Activated CD8-positive, alpha-beta memory T cell treated with anti-CD3 and anti-CD28 coated beads, Interleukin-2, amount 50 U/mL, for 1 hour (primary cell): ENCODE results near the gene AHDC1.
"Not testable (repeated sequence)": the region's sequence is repeated elsewhere in the genome, so short reads cannot be mapped to it uniquely, and the experiment has no call there.

ENCODE experiments used
- DNase-seq: peaks from one replicate; pipeline ENCODE4 v3.0.0-alpha.2; 2020; ENCODE audit errors: extremely low read depth

AHDC1 gene

DNA sequence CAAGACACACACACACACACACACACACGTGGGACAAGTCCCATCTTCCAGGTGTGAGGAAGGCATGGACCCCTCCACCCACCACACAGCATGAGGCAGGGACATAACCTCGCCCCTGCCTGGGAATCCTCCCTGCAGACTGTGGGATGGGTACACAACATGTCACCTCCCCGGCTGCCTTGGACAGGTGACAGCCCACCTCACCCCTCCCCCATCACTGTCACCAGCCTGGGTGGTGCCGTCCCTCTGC is 40.7 kb downstream of the AHDC1 start:
- DNase-seq, result no peak

GRCh38 chr1:27562534-27563340 is 41.2 kb downstream of the AHDC1 start:
- no peak for DNase-seq

DNA sequence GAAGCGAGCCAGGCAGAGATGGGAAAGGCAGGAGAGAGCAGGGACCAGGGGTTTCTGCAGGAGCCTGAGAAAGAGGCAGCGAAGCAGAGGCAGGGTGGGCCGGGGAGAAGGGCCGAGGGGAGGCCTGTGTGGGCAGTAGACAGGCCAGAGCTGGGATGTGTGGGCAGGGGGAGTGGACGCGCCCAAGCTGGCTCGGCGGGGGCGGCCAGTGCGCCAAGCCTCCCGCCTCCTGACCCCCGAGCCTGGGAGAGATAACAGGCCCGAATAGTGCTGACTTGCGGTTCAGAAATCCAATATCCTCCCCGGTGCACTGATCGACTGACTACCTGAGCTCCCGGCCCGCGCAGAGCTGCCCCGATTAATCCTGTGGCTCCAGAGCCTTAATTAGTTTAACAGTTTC is 41.9 kb downstream of the AHDC1 start:
- DNase-seq, result no peak

GRCh38 chr1:27561124-27561899 is 42.6 kb downstream of the AHDC1 start:
- no peak for DNase-seq

DNA sequence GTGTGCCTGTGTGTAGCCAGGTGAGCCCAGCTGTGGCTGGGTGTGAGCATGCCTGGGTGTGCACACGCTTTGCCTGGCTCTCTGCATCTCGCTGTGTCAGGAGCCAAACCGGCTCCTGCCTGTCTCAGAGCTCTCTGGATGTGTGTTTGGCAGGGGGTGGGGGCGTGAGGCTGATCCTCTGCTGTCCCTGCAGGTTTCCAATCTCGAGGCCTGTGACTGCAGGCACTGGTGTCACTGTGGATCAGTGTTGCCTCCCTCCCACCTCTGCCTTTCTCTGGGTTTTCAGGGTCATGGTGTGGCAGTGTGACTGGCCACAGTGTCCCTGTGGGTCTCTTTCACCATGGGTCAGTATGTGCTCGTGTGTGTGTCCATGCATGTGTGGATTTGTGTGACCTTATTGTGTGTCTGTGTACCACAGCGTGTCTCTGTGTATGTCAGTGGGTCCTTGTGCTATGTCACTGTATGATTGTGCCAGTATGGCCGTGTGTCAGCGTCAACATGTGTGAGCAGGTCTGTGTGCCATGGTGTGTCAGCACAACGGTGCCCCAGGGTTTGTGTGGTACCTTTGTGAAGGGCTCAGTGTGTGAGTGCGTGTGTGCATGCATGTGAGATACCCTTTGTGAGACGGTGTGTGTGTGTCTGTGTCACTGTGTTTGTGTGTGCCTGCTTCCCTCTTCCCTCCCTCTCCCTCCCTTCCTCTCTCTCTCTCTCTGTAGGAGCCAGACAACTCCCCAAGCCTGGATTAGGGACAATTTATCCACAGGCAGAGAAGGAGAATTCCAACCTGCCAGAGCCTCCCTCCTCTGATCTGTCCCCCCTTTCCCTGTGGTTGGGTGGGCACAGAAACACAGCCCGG is 43.4 kb downstream of the AHDC1 start:
- no peak for DNase-seq

DNA sequence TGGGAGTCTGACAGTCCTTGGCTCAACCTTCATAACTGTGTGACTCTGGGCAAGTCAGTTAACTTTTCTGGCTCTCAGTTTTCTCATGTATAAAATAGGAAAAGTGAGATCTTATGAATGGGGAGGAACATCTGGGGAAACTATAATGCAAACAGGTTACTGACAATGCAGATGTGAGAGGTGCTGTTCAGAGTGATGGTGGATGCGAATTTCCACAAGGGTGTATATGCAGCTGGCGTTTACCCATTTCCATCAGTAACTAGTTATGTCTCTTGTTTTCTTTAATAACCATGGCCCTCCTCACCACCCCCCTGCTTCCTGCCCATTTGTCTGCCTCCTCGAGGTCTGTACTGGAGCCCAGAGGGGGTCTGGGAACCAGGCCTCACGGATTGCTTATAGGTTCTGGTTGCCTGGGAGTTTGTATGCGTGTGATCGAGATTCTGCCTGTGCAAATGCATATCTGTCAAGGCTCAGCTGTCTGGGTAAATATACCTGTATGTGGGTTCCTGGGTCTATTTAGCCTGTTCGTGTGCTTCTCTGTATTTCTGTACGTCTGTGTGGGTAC is 44.4 kb downstream of the AHDC1 start:
- DNase-seq, result no peak

DNA sequence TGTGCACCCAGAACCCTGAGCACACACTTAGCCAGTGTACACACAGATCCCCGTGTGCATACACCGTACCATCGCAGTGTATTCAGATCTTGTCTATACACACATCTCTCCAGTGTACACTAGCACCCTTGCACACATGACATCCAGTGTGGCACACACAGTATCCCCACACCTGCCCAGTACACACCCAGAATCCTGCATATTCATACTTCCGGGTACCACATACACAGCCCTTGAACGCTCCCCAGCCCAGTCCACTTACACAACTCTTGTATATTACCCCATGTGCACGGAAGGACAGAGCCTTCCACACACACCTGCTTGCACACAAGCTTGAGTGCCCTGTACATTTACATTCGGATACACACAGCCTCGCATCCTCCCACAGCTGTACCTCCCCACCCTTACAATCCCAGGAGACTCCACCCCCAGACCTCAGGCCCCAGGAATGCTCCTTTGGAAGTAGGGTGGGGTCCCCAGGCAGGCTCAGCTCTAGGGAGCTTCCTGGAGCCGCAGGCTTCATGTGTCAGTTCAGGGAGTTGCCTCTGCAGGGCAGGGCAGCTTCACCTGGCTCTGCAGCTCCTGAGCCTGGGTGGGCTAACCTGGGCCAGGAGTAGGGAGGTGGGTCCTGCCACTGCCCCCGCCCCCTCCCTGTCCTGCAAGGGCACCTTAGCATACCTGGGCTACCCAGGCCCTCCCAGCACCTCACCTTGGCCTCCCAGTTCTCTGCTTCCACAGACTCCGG is 46.2 kb downstream of the AHDC1 start:
- DNase-seq, result no peak

GRCh38 chr1:27556781-27557595 is 47.0 kb downstream of the AHDC1 start:
- DNase-seq, result peak; percentile 20

DNA sequence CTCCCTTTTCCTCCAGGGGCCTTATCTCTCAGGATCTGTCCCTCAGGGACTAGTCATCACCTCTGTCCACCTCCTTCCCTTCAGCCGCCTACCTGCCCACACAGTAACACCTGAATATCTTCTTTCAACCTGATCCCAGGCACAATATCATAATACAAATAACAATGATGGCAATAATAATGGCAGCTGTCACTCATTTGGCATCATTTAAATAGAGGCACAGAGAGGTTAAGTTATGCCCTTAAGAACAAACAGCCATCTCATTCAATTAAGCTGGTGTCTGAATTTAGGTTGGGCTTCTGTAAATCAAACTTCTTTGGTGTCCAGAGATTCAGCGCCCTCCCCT is 47.5 kb downstream of the AHDC1 start:
- no peak for DNase-seq

DNA sequence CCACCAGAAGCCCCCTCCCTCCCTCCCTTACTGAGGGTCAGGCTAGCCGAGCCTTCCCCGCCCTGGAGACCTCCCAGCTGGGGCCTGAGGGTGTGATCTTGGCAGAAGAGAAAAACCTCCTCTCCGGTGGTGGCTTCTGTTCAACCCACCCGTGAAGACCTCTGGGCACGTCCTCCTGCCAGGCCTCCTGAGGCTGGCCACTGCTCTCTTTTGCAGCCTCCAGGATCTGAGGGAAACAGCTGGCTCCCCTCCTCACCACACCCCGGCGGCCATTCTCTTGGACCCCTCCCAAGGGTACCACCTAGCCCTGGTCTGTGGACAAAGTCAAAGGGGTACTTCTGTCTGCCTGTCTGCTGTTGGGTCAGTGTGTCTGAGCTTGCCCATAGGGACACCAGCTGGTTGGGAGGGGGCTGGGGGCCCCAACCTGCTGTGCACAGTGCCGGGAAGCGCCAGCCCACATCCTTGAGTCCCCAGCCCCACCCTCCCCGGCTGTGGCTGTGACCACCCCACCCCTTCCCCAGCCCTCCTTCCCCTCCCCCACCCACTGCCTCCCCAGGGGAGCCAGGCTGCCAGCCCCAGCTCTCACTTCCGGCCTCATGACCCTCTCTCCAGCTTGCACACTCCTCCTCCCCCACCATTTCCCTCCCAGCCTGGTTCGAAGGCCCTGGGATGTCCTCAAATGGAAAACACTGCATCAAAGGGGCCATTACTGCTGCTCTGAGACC is 48.1 kb downstream of the AHDC1 start:
- no peak for DNase-seq

- no peak for DNase-seq
Observed at GRCh38 chr1:27554759-27555699, 48.9 kb downstream of the AHDC1 start.

GRCh38 chr1:27554293-27554692 is 49.7 kb downstream of the AHDC1 start:
- DNase-seq, result no peak

DNA sequence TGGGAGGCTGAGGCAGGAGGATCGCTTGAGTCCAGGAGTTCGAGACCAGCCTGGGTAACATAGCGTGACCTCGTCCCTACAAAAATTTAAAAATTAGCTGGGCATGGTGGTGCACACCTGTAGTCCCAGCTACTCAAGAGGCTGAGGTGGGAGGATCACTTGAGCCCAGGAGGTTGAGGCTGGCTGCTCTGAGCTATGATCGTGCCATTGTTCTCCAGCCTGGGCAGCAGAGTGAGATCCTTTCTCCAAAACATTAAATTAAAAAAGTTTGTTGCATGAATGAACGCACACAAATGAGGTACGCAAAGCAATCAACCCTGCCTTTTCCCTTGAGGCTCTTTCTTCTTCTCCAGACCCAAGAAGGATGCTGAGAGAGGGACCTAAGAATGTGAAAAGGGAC is 50.1 kb downstream of the AHDC1 start:
- not testable (repeated sequence) for DNase-seq

GRCh38 chr1:27552911-27553420 is 51.0 kb downstream of the AHDC1 start:
- no peak for DNase-seq

DNA sequence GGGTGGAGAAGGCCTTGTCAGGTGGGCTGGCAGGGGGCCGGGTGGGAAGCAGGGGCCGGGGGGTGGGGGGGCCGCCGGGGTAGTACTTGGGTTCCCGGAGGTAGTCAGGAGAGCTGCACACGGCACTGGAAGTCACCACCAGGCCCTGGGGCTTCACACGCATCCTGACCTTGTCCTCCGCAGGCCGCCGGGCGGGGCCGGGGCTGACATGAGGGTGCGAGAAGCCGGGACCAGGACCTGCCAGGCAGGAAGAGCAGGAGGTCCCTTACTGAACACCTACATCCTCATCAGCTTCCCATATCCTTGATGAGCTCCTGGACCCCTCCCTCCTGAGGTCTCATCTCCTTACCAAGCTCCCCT is 52.0 kb downstream of the AHDC1 start:
- no peak for DNase-seq

GRCh38 chr1:27551170-27551952 is 52.6 kb downstream of the AHDC1 start:
- no peak for DNase-seq

DNA sequence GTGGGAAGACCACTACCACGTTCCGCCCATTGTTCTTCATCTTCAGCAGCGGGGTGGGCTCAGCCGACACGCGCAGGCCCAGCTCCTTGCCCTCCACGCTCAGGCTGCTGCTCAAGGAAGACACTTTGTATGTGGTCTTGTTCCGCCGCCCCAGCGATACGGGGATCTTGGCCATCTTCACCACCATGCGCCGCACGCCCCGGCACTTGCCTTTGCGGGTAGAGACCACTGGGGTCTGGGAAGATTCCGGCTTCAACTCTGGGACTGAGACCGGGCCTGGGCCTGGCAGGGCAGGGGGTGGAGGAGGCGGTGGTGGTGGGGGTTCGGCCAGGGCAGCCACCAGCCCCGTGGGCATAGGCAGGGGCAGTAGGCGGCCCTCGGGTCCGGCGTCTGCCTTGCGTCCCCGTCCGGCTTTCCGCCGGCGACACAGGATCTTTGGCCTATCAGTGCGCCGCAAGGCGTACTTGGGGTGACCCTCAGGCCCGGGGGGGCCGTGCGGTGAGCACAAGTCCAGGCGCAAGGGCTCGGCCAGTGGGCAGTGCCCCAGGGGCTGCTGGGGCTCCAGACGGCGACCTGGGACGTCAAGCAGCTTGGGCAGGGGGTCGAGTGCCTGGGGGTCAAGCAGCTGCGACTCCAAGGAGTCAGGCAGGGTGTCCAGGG is 53.3 kb downstream of the AHDC1 start:
- no peak for DNase-seq
